ENCODE measurements around the gene ENPP4. TPM values are rescaled to one million over a fixed set of nuclear protein-coding genes. Genes with fewer than 3 reads are reported as not detected.
"Not testable (repeated sequence)": the region's sequence is repeated elsewhere in the genome, so short reads cannot be mapped to it uniquely, and the experiment has no call there.

The ENPP4 gene
- 10 to 100 TPM; 21.8 to 32.2 TPM for total RNA-seq

- H3K4me1 ChIP-seq (ENCODE audit: control insufficient read depth in 1 of 2, low read depth in 2 of 2) = peaks cover 8 to 14% of the 10 kb centered on the region in 2 donors
- no peaks in the 10 kb centered on the region for H3K9me3 ChIP-seq
- H3K27ac ChIP-seq = peak within 1 kb of the TSS; percentile 54 to 71
- TF ChIP-seq, protein P1, sequence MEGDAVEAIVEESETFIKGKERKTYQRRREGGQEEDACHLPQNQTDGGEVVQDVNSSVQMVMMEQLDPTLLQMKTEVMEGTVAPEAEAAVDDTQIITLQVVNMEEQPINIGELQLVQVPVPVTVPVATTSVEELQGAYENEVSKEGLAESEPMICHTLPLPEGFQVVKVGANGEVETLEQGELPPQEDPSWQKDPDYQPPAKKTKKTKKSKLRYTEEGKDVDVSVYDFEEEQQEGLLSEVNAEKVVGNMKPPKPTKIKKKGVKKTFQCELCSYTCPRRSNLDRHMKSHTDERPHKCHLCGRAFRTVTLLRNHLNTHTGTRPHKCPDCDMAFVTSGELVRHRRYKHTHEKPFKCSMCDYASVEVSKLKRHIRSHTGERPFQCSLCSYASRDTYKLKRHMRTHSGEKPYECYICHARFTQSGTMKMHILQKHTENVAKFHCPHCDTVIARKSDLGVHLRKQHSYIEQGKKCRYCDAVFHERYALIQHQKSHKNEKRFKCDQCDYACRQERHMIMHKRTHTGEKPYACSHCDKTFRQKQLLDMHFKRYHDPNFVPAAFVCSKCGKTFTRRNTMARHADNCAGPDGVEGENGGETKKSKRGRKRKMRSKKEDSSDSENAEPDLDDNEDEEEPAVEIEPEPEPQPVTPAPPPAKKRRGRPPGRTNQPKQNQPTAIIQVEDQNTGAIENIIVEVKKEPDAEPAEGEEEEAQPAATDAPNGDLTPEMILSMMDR (IDR thresholded peaks at IDR 0.05) = no peak
- peak; percentile 97 for ATAC-seq (ENCODE audit: insufficient number of reproducible peaks, low FRiP score, low read depth)
- peak; percentile 52 for DNase-seq (ENCODE audit: low spot score)
- H3K4me3 ChIP-seq = peak within 1 kb of the TSS; percentile 96
- H3K36me3 ChIP-seq = no peaks in the 10 kb centered on the region
- H3K27me3 ChIP-seq (replicated peaks; ENCODE audit: insufficient read depth) = no peaks in the 10 kb centered on the region
Observed at GRCh38 chr6:46129629-46130511, at the start of gene ENPP4. Gene ENPP4, plus strand, starts transcription at chr6:46129989. Its CDS starts 9,595 bp downstream, at chr6:46139584.

DNA sequence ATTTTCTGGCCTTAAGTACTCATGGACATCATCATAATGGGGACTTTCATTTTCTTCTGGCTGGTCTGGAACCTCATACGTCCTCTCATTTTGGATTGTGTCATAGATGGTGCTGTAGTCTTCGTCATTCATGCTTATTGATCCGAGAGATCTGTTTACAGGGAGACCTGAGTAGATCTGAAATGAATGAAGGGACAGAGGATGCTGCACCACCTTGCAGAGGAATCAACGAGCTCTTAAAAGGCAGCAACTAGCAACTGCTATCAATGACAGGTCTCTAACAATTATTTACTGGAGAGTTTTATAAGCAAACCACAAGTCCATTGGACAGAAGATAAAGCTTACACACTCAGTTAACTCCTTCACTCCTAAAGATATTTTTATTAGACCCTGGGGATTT, 49.7 kb upstream of the ENPP4 start:
- no peaks in the 10 kb centered on the region for H3K27me3 ChIP-seq (replicated peaks; ENCODE audit: insufficient read depth)
- TF ChIP-seq, protein P1 (IDR thresholded peaks at IDR 0.05) = no peak
- DNase-seq (ENCODE audit: low spot score) (no peak), ATAC-seq (ENCODE audit: insufficient number of reproducible peaks, low FRiP score, low read depth) (no peak)
- no peak overlapping the region for H3K4me3 ChIP-seq
- H3K4me1 ChIP-seq (ENCODE audit: control insufficient read depth in 1 of 2, low read depth in 2 of 2) = no peaks in the 10 kb centered on the region
- no peaks in the 10 kb centered on the region for H3K9me3 ChIP-seq
- H3K36me3 ChIP-seq = no peaks in the 10 kb centered on the region
- H3K27ac ChIP-seq = no peak overlapping the region

DNA sequence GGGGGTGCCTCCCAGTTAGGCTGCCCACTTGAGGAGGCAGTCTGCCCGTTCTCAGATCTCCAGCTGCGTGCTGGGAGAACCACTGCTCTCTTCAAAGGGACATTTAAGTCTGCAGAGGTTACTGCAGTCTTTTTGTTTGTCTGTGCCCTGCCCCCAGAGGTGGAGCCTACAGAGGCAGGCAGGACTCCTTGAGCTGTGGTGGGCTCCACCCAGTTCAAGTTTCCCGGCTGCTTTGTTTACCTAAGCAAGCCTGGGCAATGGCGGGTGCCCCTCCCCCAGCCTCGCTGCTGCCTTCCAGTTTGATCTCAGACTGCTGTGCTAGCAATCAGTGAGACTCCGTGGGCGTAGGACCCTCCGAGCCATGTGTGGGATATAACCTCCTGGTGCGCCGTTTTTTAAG, 44.1 kb upstream of the ENPP4 start:
- H3K36me3 ChIP-seq; H3K27me3 ChIP-seq (replicated peaks; ENCODE audit: insufficient read depth); H3K4me1 ChIP-seq (ENCODE audit: control insufficient read depth in 1 of 2, low read depth in 2 of 2); ATAC-seq (ENCODE audit: insufficient number of reproducible peaks, low FRiP score, low read depth); H3K9me3 ChIP-seq; DNase-seq (ENCODE audit: low spot score); H3K27ac ChIP-seq; H3K4me3 ChIP-seq: not testable (repeated sequence)

DNA sequence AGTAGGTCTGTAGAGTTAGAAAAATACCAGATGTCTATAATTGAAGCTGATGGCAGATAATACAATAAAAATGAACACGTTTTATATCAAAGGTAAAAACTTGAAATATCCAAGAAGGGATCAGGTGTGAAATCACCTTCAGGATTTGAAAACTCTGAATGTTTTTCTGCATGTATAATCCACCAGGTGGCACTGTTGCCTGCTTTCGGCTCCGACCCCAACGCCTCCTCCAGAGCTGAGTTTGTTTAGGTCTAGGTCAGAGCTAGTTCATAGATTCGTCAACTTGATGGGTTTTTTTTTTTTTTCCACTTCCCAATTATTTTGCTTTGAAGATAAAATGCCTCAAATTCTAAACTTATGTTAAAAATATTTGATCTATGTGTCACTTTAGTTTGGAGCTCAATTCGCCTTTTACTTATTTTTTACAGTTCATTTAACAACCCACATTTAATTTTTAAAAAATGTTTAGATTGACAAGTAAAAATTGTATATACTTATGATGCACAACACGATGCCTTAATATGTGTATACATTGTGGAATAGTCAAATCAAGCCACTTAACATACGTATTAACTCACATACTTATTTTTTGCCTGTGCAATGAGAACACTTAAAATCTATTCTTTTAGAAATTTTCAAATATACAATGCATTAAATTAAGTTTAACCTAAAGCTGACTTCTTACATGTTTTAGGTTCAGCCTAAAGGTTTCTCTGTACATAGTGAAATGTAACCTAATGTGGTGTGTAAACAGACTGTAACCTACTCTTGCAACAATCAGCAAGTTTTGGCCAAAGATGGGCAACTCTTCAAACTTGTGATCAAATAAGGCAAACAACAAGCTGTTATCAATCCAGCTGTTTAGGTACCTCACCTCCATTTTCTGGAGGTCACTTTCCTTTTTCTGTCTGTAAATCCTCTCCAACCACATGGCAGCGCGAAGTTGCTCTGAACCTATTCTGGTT, 39.4 kb upstream of the ENPP4 start:
- TF ChIP-seq, protein P1 (IDR thresholded peaks at IDR 0.05) = peak; percentile 80
- H3K9me3 ChIP-seq = peaks cover 11% of the 10 kb centered on the region
- no peaks in the 10 kb centered on the region for H3K36me3 ChIP-seq
- DNase-seq (ENCODE audit: low spot score) = no peak
- H3K4me3 ChIP-seq = no peak overlapping the region
- H3K4me1 ChIP-seq (ENCODE audit: control insufficient read depth in 1 of 2, low read depth in 2 of 2) = no peaks in the 10 kb centered on the region
- ATAC-seq (ENCODE audit: insufficient number of reproducible peaks, low FRiP score, low read depth) = no peak
- H3K27me3 ChIP-seq (replicated peaks; ENCODE audit: insufficient read depth) = no peaks in the 10 kb centered on the region
- no peak overlapping the region for H3K27ac ChIP-seq

DNA sequence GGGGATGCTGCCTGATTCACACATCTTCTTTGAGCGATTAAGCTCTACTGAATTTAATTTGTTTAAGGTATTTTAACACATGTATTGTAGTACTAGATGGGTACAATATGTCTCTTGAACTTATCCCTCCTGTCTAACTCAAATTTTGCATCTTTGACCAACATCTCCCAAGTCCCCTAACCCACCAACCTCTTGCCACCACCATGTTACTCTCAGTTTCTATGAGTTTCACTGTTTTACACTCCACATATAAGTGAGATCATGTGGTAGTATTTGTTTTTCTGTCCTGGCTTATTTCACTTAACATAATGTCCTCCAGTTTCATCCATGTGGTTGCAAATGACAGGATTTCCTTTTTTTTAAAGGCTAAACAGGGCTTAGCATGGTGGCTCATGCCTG, 38.7 kb upstream of the ENPP4 start:
- ATAC-seq (ENCODE audit: insufficient number of reproducible peaks, low FRiP score, low read depth) = no peak
- Histone ChIP-seq H3K4me3 (no peak overlapping the region), H3K36me3 (no peaks in the 10 kb centered on the region), H3K27me3 (replicated peaks; ENCODE audit: insufficient read depth) (no peaks in the 10 kb centered on the region), H3K27ac (no peak overlapping the region), H3K4me1 (ENCODE audit: control insufficient read depth in 1 of 2, low read depth in 2 of 2) (no peaks in the 10 kb centered on the region), H3K9me3 (peaks cover 15% of the 10 kb centered on the region)
- DNase-seq (ENCODE audit: low spot score) = no peak
- TF ChIP-seq, protein P1 (IDR thresholded peaks at IDR 0.05) = no peak
